DND-41 (cell line): ENCODE data around the gene APC.

Source experiments
- ATAC-seq: fragments of 200-7000 bp; cut with Tn5 transposase; 3 replicates; pipeline ENCODE4 v1.9.1; 2021; ENCODE audit warnings: low read depth; ENCODE audit not compliant: insufficient read depth
- DNase-seq: peaks from one replicate; pipeline ENCODE4 v3.0.0-alpha.2; 2020
- H2AFZ ChIP-seq: 2 replicates; pipeline ENCODE4 v1.6.0; 2012; ENCODE audit warnings: low read depth, low read length
- H3K27ac ChIP-seq: 2 replicates; pipeline ENCODE4 v1.5.1; 2012; ENCODE audit warnings: low read length, inconsistent platforms
- H3K27me3 ChIP-seq: fragments of 200-600 bp; sonication (generic); 2 replicates; pipeline ENCODE4 v1.6.0; 2012; ENCODE audit warnings: low read length, mild to moderate bottlenecking, inconsistent platforms; ENCODE audit not compliant: insufficient read depth, poor library complexity
- H3K36me3 ChIP-seq: 2 replicates; pipeline ENCODE4 v1.5.1; 2012; ENCODE audit warnings: low read length, inconsistent platforms; ENCODE audit not compliant: insufficient read depth
- H3K4me1 ChIP-seq: 2 replicates; pipeline ENCODE4 v1.5.1; 2012; ENCODE audit warnings: mild to moderate bottlenecking, low read length; ENCODE audit not compliant: insufficient read depth
- H3K4me2 ChIP-seq: 2 replicates; pipeline ENCODE4 v1.6.0; 2012; ENCODE audit warnings: mild to moderate bottlenecking, moderate library complexity, low read length, inconsistent platforms; ENCODE audit not compliant: insufficient read depth
- H3K4me3 ChIP-seq, 2 experiments: fragments of 200-600 bp in 1 of 2; shearing (Covaris generic) in 1 of 2; 2 replicates each; pipeline ENCODE4 v1.5.1; 2012 to 2016; ENCODE audit warnings: inconsistent platforms in 2 of 2, low read length in 2 of 2, mild to moderate bottlenecking in 2 of 2, low read depth in 1 of 2, moderate library complexity in 1 of 2
- H3K79me2 ChIP-seq: 2 replicates; pipeline ENCODE4 v1.6.0; 2012; ENCODE audit warnings: low read length, inconsistent platforms; ENCODE audit not compliant: insufficient read depth
- H3K9ac ChIP-seq: 2 replicates; pipeline ENCODE4 v1.6.0; 2012; ENCODE audit warnings: low read depth, mild to moderate bottlenecking, inconsistent platforms, low read length, moderate library complexity
- H3K9me3 ChIP-seq: 2 replicates; pipeline ENCODE4 v1.5.1; 2012; ENCODE audit warnings: low read length, moderate library complexity, mild to moderate bottlenecking, inconsistent platforms; ENCODE audit not compliant: insufficient read depth, severe bottlenecking
- H4K20me1 ChIP-seq: 2 replicates; pipeline ENCODE4 v1.6.0; 2012; ENCODE audit warnings: low read length; ENCODE audit not compliant: insufficient read depth
- EZH2 ChIP-seq: IDR thresholded peaks from 3 replicates; pipeline ENCODE4 v1.6.1; 2012; ENCODE audit warnings: borderline replicate concordance, low read depth, mild to moderate bottlenecking, moderate library complexity, low read length, inconsistent platforms; ENCODE audit not compliant: severe bottlenecking
- TF ChIP-seq, protein P1 (sequence below): IDR thresholded peaks from 2 replicates; pipeline ENCODE4 v1.5.1; 2012; ENCODE audit warnings: borderline replicate concordance, low read length, moderate library complexity, mild to moderate bottlenecking; ENCODE audit not compliant: poor library complexity, severe bottlenecking; ENCODE audit errors: extremely low read depth

The APC gene

GRCh38 chr5:112735702-112736101, 2.0 kb upstream of the APC start:
- Histone ChIP-seq H3K79me2 (peaks cover 44% of the 10 kb centered on the region), H3K27me3 (no peaks in the 10 kb centered on the region), H2AFZ (no peak overlapping the region), H3K9me3 (no peaks in the 10 kb centered on the region), H3K4me1 (peaks cover 34% of the 10 kb centered on the region), H3K4me3 (no peak overlapping the region), H4K20me1 (no peaks in the 10 kb centered on the region), H3K36me3 (no peaks in the 10 kb centered on the region), H3K27ac (no peak overlapping the region), H3K9ac (no peak overlapping the region), H3K4me2 (no peak overlapping the region)
- DNase-seq: no peak
- TF ChIP-seq, protein P1, sequence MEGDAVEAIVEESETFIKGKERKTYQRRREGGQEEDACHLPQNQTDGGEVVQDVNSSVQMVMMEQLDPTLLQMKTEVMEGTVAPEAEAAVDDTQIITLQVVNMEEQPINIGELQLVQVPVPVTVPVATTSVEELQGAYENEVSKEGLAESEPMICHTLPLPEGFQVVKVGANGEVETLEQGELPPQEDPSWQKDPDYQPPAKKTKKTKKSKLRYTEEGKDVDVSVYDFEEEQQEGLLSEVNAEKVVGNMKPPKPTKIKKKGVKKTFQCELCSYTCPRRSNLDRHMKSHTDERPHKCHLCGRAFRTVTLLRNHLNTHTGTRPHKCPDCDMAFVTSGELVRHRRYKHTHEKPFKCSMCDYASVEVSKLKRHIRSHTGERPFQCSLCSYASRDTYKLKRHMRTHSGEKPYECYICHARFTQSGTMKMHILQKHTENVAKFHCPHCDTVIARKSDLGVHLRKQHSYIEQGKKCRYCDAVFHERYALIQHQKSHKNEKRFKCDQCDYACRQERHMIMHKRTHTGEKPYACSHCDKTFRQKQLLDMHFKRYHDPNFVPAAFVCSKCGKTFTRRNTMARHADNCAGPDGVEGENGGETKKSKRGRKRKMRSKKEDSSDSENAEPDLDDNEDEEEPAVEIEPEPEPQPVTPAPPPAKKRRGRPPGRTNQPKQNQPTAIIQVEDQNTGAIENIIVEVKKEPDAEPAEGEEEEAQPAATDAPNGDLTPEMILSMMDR: no peak
- TF ChIP-seq EZH2: no peak
- no peak for ATAC-seq

GRCh38 chr5:112737070-112737462, 619 bp upstream of the APC start:
- H3K27ac ChIP-seq: peak overlapping the region; percentile 69; the same call in 1 of the 2 replicates
- no peaks in the 10 kb centered on the region for H3K27me3 ChIP-seq
- H3K9me3 ChIP-seq: no peaks in the 10 kb centered on the region
- H2AFZ ChIP-seq: peak overlapping the region; percentile 84
- H3K4me2 ChIP-seq: peak overlapping the region; percentile 68
- DNase-seq: no peak
- TF ChIP-seq, protein P1: no peak
- no peak for TF ChIP-seq EZH2
- H3K4me1 ChIP-seq: peaks cover 34% of the 10 kb centered on the region
- H4K20me1 ChIP-seq: no peaks in the 10 kb centered on the region
- H3K4me3 ChIP-seq: peak overlapping the region; percentile 45 to 77; a peak in 3 of 4 replicates
- peak; percentile 1; the same call in 2 of the 3 replicates for ATAC-seq
- no peaks in the 10 kb centered on the region for H3K36me3 ChIP-seq
- H3K79me2 ChIP-seq: peaks cover 53% of the 10 kb centered on the region
- peak overlapping the region; percentile 57 for H3K9ac ChIP-seq

- H3K79me2 ChIP-seq: peaks cover 61% of the 10 kb centered on the region
- ATAC-seq (peak; percentile 35), DNase-seq (peak; percentile 29)
Observed at GRCh38 chr5:112738191-112738560, 491 bp downstream of the APC start.

More at GRCh38 chr5:112738191-112738560, 491 bp downstream of the APC start:
- 0 out of 2 replicates have a peak, but pooled peaks cover 2% of the 10 kb centered on the region for H4K20me1 ChIP-seq
- no peaks in the 10 kb centered on the region for H3K9me3 ChIP-seq
- H3K36me3 ChIP-seq: no peaks in the 10 kb centered on the region
- no peaks in the 10 kb centered on the region for H3K27me3 ChIP-seq
- peak overlapping the region; percentile 69 for H3K27ac ChIP-seq
- H2AFZ ChIP-seq: peak overlapping the region; percentile 84
- H3K9ac ChIP-seq: peak overlapping the region; percentile 57
- H3K4me2 ChIP-seq: peak overlapping the region; percentile 68
- H3K4me3 ChIP-seq: peak overlapping the region; percentile 45 to 77; a peak in 3 of 4 replicates
- TF ChIP-seq, protein P1: no peak
- TF ChIP-seq EZH2: no peak
- H3K4me1 ChIP-seq: peaks cover 34% of the 10 kb centered on the region
